Superior temporal gyrus (tissue), 1 donor: Measurements from ENCODE around the gene ABHD12.
"Not testable (repeated sequence)": the region's sequence is repeated elsewhere in the genome, so short reads cannot be mapped to it uniquely, and the experiment has no call there.

Experiments used
- DNase-seq: peaks from one replicate; pipeline ENCODE4 v3.0.0-alpha.2; 2016; ENCODE audit errors: extremely low spot score

Gene ABHD12

GRCh38 chr20:25353747-25354705, 36.6 kb downstream of the ABHD12 start:
- DNase-seq: peak; percentile 45

GRCh38 chr20:25353353-25353746, 37.3 kb downstream of the ABHD12 start:
- no peak for DNase-seq

- DNase-seq: no peak
Observed at GRCh38 chr20:25352746-25353145, 37.9 kb downstream of the ABHD12 start.

GRCh38 chr20:25351024-25351360, 39.6 kb downstream of the ABHD12 start:
- DNase-seq: no peak

- DNase-seq: no peak
Observed at GRCh38 chr20:25346349-25346748, 44.3 kb downstream of the ABHD12 start.

- DNase-seq: no peak
Observed at GRCh38 chr20:25345721-25346120, 44.9 kb downstream of the ABHD12 start.

- no peak for DNase-seq
Observed at GRCh38 chr20:25344634-25345033, 46.0 kb downstream of the ABHD12 start.

- DNase-seq: no peak
Observed at GRCh38 chr20:25341716-25342680, 48.6 kb downstream of the ABHD12 start.

GRCh38 chr20:25340380-25340779, 50.3 kb downstream of the ABHD12 start:
- no peak for DNase-seq

GRCh38 chr20:25339608-25340007, 51.0 kb downstream of the ABHD12 start:
- no peak for DNase-seq

- DNase-seq: no peak
Observed at GRCh38 chr20:25338112-25339023, 52.3 kb downstream of the ABHD12 start.

- peak; percentile 75 for DNase-seq
Observed at GRCh38 chr20:25336561-25337422, 53.8 kb downstream of the ABHD12 start.

- not testable (repeated sequence) for DNase-seq
Observed at GRCh38 chr20:25334972-25335371, 55.7 kb downstream of the ABHD12 start.

- DNase-seq: no peak
Observed at GRCh38 chr20:25328954-25329498, 61.6 kb downstream of the ABHD12 start.

GRCh38 chr20:25327521-25328235, 63.0 kb downstream of the ABHD12 start:
- no peak for DNase-seq

GRCh38 chr20:25325997-25326396, 64.6 kb downstream of the ABHD12 start:
- DNase-seq: no peak

GRCh38 chr20:25325073-25325472, 65.6 kb downstream of the ABHD12 start:
- DNase-seq: no peak

GRCh38 chr20:25324412-25324811, 66.2 kb downstream of the ABHD12 start:
- DNase-seq: no peak

- no peak for DNase-seq
Observed at GRCh38 chr20:25323496-25324246, 67.0 kb downstream of the ABHD12 start.
